H9 (cell line): ENCODE data around the gene PTGFR. TPM values are rescaled to one million over a fixed set of nuclear protein-coding genes. Genes with fewer than 3 reads are reported as not detected.

Experiments used
- DNase-seq: peaks from one replicate; pipeline ENCODE4 v3.0.0-alpha.2; 2017
- H2AFZ ChIP-seq: one replicate; pipeline ENCODE4 v1.6.1; 2013; ENCODE audit warnings: mild to moderate bottlenecking, low read length, control low read depth, moderate library complexity
- H2AK5ac ChIP-seq: 2 replicates; pipeline ENCODE4 v1.6.1; 2013; ENCODE audit warnings: low read length, control low read depth, mixed read lengths; ENCODE audit not compliant: insufficient read length
- H2BK120ac ChIP-seq: one replicate; pipeline ENCODE4 v1.6.1; 2013; ENCODE audit warnings: low read depth, mild to moderate bottlenecking, low read length, control low read depth, inconsistent platforms; ENCODE audit not compliant: poor library complexity, severe bottlenecking
- H2BK12ac ChIP-seq: 2 replicates; pipeline ENCODE4 v1.6.1; 2013; ENCODE audit warnings: low read length, control low read depth, mixed read lengths, low read depth; ENCODE audit not compliant: insufficient read length
- H2BK15ac ChIP-seq: 2 replicates; pipeline ENCODE4 v1.6.1; 2013; ENCODE audit warnings: low read depth, low read length, control low read depth
- H2BK20ac ChIP-seq: one replicate; pipeline ENCODE4 v1.6.1; 2013; ENCODE audit warnings: low read depth, mild to moderate bottlenecking, low read length, control low read depth, inconsistent platforms; ENCODE audit not compliant: poor library complexity, severe bottlenecking
- H2BK5ac ChIP-seq: 2 replicates; pipeline ENCODE4 v1.6.1; 2013; ENCODE audit warnings: low read length, control low read depth, mixed read lengths; ENCODE audit not compliant: insufficient read length
- H3K14ac ChIP-seq: 2 replicates; pipeline ENCODE4 v1.6.1; 2013; ENCODE audit warnings: low read length, control low read depth; ENCODE audit not compliant: insufficient read depth
- H3K18ac ChIP-seq: 2 replicates; pipeline ENCODE4 v1.6.1; 2013; ENCODE audit warnings: low read depth, mild to moderate bottlenecking, mixed read lengths, low read length, control low read depth; ENCODE audit not compliant: insufficient read length
- H3K23ac ChIP-seq: 2 replicates; pipeline ENCODE4 v1.6.1; 2013; ENCODE audit warnings: low read length, control low read depth, mixed read lengths, low read depth; ENCODE audit not compliant: insufficient read length
- H3K23me2 ChIP-seq: 2 replicates; pipeline ENCODE4 v1.6.1; 2013; ENCODE audit warnings: low read depth, mild to moderate bottlenecking, mixed read lengths, low read length, control low read depth; ENCODE audit not compliant: insufficient read length, poor library complexity, severe bottlenecking
- H3K27ac ChIP-seq: 2 replicates; pipeline ENCODE4 v1.5.1; 2013; ENCODE audit warnings: low read length, control low read depth, mixed read lengths, low read depth; ENCODE audit not compliant: insufficient read length
- H3K27me3 ChIP-seq: 2 replicates; pipeline ENCODE4 v1.6.1; 2013; ENCODE audit warnings: low read length, control low read depth, inconsistent platforms; ENCODE audit not compliant: insufficient read depth
- H3K4ac ChIP-seq: 2 replicates; pipeline ENCODE4 v1.6.1; 2013; ENCODE audit warnings: low read depth, mild to moderate bottlenecking, control low read depth, inconsistent platforms, low read length, moderate library complexity
- H3K4me1 ChIP-seq: 2 replicates; pipeline ENCODE4 v1.6.1; 2013; ENCODE audit warnings: low read length, control low read depth, inconsistent platforms; ENCODE audit not compliant: insufficient read depth
- H3K4me2 ChIP-seq: 2 replicates; pipeline ENCODE4 v1.6.1; 2013; ENCODE audit warnings: low read length, control low read depth, mixed read lengths; ENCODE audit not compliant: insufficient read length, insufficient read depth
- H3K56ac ChIP-seq: 2 replicates; pipeline ENCODE4 v1.6.1; 2013; ENCODE audit warnings: low read depth, mild to moderate bottlenecking, mixed read lengths, low read length, control low read depth; ENCODE audit not compliant: insufficient read length
- H3K79me1 ChIP-seq: 2 replicates; pipeline ENCODE4 v1.6.1; 2013; ENCODE audit warnings: low read depth, mild to moderate bottlenecking, moderate library complexity, low read length, control low read depth, inconsistent platforms; ENCODE audit not compliant: insufficient read depth, poor library complexity, severe bottlenecking
- H3K79me2 ChIP-seq: 2 replicates; pipeline ENCODE4 v1.6.1; 2013; ENCODE audit warnings: low read length, control low read depth, inconsistent platforms; ENCODE audit not compliant: insufficient read depth
- H3K9ac ChIP-seq: 2 replicates; pipeline ENCODE4 v1.6.1; 2013; ENCODE audit warnings: low read length, control low read depth, mixed read lengths; ENCODE audit not compliant: insufficient read length; ENCODE audit errors: extremely low read depth
- H3K9me3 ChIP-seq: one replicate; pipeline ENCODE4 v1.6.1; 2013; ENCODE audit warnings: low read depth, low read length, inconsistent platforms; ENCODE audit not compliant: control insufficient read depth
- H3T11ph ChIP-seq: one replicate; pipeline ENCODE4 v1.6.1; 2013; ENCODE audit warnings: mild to moderate bottlenecking, low read length, control low read depth, inconsistent platforms
- H4K20me1 ChIP-seq: one replicate; pipeline ENCODE4 v1.6.1; 2013; ENCODE audit not compliant: control insufficient read depth, insufficient read length, insufficient read depth
- H4K5ac ChIP-seq: 2 replicates; pipeline ENCODE4 v1.6.1; 2013; ENCODE audit warnings: low read depth, mild to moderate bottlenecking, mixed read lengths, low read length, control low read depth; ENCODE audit not compliant: insufficient read length
- H4K8ac ChIP-seq: replicated peaks from 2 replicates; pipeline ENCODE4 v1.6.1; 2013; ENCODE audit warnings: low read length, control low read depth, mixed read lengths, low read depth; ENCODE audit not compliant: insufficient read length
- H4K91ac ChIP-seq: 2 replicates; pipeline ENCODE4 v1.6.1; 2013; ENCODE audit warnings: low read depth, mild to moderate bottlenecking, moderate library complexity, mixed read lengths, low read length, control low read depth; ENCODE audit not compliant: insufficient read length
- H3K27ac Mint-ChIP-seq, 3 experiments: 2 replicates in 2 of 3; 3 replicates in 1 of 3; pipeline ENCODE4 v1.8.0; 2020 to 2021; ENCODE audit warnings: mixed read lengths in 3 of 3, mild to moderate bottlenecking in 1 of 3, moderate library complexity in 1 of 3
- H3K27me3 Mint-ChIP-seq: 2 replicates; pipeline ENCODE4 v1.8.0; 2021; ENCODE audit warnings: low read depth, mild to moderate bottlenecking, moderate library complexity, mixed read lengths
- H3K36me3 Mint-ChIP-seq, 3 experiments: 2 replicates in 2 of 3; 3 replicates in 1 of 3; pipeline ENCODE4 v1.8.0; 2020 to 2021; ENCODE audit warnings: low read depth in 3 of 3, mixed read lengths in 3 of 3; ENCODE audit not compliant: insufficient read depth in 1 of 3
- H3K4me1 Mint-ChIP-seq, 2 experiments: 2 replicates each; pipeline ENCODE4 v1.8.0; 2020; ENCODE audit warnings: mixed read lengths in 2 of 2
- H3K4me3 Mint-ChIP-seq, 2 experiments: 2 replicates in 1 of 2; 3 replicates in 1 of 2; pipeline ENCODE4 v1.8.0; 2020 to 2021; ENCODE audit warnings: mild to moderate bottlenecking in 2 of 2, mixed read lengths in 2 of 2, moderate library complexity in 1 of 2
- H3K9me3 Mint-ChIP-seq, 2 experiments: 2 replicates in 1 of 2; 3 replicates in 1 of 2; pipeline ENCODE4 v1.8.0; 2020; ENCODE audit warnings: mild to moderate bottlenecking in 2 of 2, mixed read lengths in 2 of 2, moderate library complexity in 1 of 2
- CTCF ChIP-seq: fragments of 200-600 bp; sonication (generic); conservative IDR thresholded peaks from 3 replicates; pipeline ENCODE4 v1.8.0; 2021; ENCODE audit warnings: antibody characterized with exemption, mild to moderate bottlenecking
- WGBS: extraction: QIAGEN DNeasy Blood & Tissue Kit; methylation state at CpG from one replicate; pipeline ENCODE4 v1.1.7; 2013; ENCODE audit warnings: missing lambda C conversion rate, low lambda C conversion rate, mixed read lengths; ENCODE audit not compliant: insufficient read length; ENCODE audit errors: extremely low coverage; 5-methylcytosine and 5-hydroxymethylcytosine counted together
- total RNA-seq: library from RNA; stranded (reverse); gene quantifications from 2 replicates; pipeline ENCODE4 v1.2.1, GENCODE V29; 2021

The PTGFR gene
- total RNA-seq, 1 experiment from 2014 or later = not detected

- H3K4me2 ChIP-seq = no peak overlapping the region
- H2BK12ac ChIP-seq = no peak overlapping the region
- H3K56ac ChIP-seq = no peak overlapping the region
- H3K23me2 ChIP-seq = no peaks in the 10 kb centered on the region
- DNase-seq = no peak
- TF ChIP-seq CTCF = no peak
- no peak overlapping the region for H2BK20ac ChIP-seq
- H2BK15ac ChIP-seq = no peak overlapping the region
- H3K14ac ChIP-seq = no peak overlapping the region
- H4K5ac ChIP-seq = no peak overlapping the region
- no peak overlapping the region for H3T11ph ChIP-seq
- no peaks in the 10 kb centered on the region for H3K79me1 ChIP-seq
- H2BK120ac ChIP-seq = no peak overlapping the region
- H3K27me3 ChIP-seq = no peaks in the 10 kb centered on the region
- no peak overlapping the region for H3K4ac ChIP-seq
- H3K27ac ChIP-seq = no peak overlapping the region
- no peak overlapping the region for H2AK5ac ChIP-seq
- no peak overlapping the region for H4K91ac ChIP-seq
- H3K9me3 ChIP-seq = no peaks in the 10 kb centered on the region
- no peak overlapping the region for H3K9ac ChIP-seq
- no peaks in the 10 kb centered on the region for H4K20me1 ChIP-seq
- H4K8ac ChIP-seq = no peak overlapping the region
- Mint-ChIP-seq H3K4me3 (no peak overlapping the region), H3K36me3 (no peaks in the 10 kb centered on the region), H3K4me1 (peaks cover 3% of the 10 kb centered on the region in 2 experiments; a peak in 2 of 4 replicates), H3K9me3 (no peaks in the 10 kb centered on the region), H3K27me3 (no peaks in the 10 kb centered on the region), H3K27ac (no peak overlapping the region)
- H2AFZ ChIP-seq = no peak overlapping the region
- no CpG with 5 or more reads among the region's 2 CpGs for WGBS
- no peak overlapping the region for H2BK5ac ChIP-seq
- H3K4me1 ChIP-seq = no peaks in the 10 kb centered on the region
- H3K18ac ChIP-seq = no peak overlapping the region
- no peak overlapping the region for H3K23ac ChIP-seq
- no peaks in the 10 kb centered on the region for H3K79me2 ChIP-seq
These were observed 17.8 kb upstream of the PTGFR start for GRCh38 chr1:78472851-78473496.
